Measurements from ENCODE around the gene STAC.
A peak's percentile ranks its signal among the peaks of the same experiment; 100 is the strongest.

STAC gene

GRCh38 chr3:36380221-36381031 lies at the start of gene STAC:
Gene STAC (plus strand): TSS chr3:36380504. CDS start chr3:36380644, 140 bp downstream.
- DNase-seq (ENCODE audit: low spot score) = no peak

GRCh38 chr3:36332139-36332538 lies 48.2 kb upstream of the STAC start:
- DNase-seq (ENCODE audit: low spot score) = no peak

GRCh38 chr3:36362216-36362615 lies 18.1 kb upstream of the STAC start:
- no peak for DNase-seq (ENCODE audit: low spot score)

GRCh38 chr3:36362973-36363372 lies 17.3 kb upstream of the STAC start:
- no peak for DNase-seq (ENCODE audit: low spot score)

GRCh38 chr3:36364260-36364659 lies 16.0 kb upstream of the STAC start:
- DNase-seq (ENCODE audit: low spot score) = no peak

- DNase-seq (ENCODE audit: low spot score) = no peak
Observed at GRCh38 chr3:36365829-36366228, 14.5 kb upstream of the STAC start.

- DNase-seq (ENCODE audit: low spot score) = no peak
Observed at GRCh38 chr3:36366308-36366707, 14.0 kb upstream of the STAC start.

GRCh38 chr3:36367912-36368573 lies 12.3 kb upstream of the STAC start:
- DNase-seq (ENCODE audit: low spot score) = no peak

GRCh38 chr3:36372534-36372935 lies 7.8 kb upstream of the STAC start:
- DNase-seq (ENCODE audit: low spot score) = no peak

- DNase-seq (ENCODE audit: low spot score) = no peak
Observed at GRCh38 chr3:36373084-36373483, 7.2 kb upstream of the STAC start.

GRCh38 chr3:36373666-36374065 lies 6.6 kb upstream of the STAC start:
- DNase-seq (ENCODE audit: low spot score) = no peak

- DNase-seq (ENCODE audit: low spot score) = no peak
Observed at GRCh38 chr3:36379872-36380220, 458 bp upstream of the STAC start.

- DNase-seq (ENCODE audit: low spot score) = peak; percentile 17
Observed at GRCh38 chr3:36381311-36381956, 1.1 kb downstream of the STAC start.

GRCh38 chr3:36393563-36393962 lies 13.3 kb downstream of the STAC start:
- no peak for DNase-seq (ENCODE audit: low spot score)

GRCh38 chr3:36394176-36394575 lies 13.9 kb downstream of the STAC start:
- no peak for DNase-seq (ENCODE audit: low spot score)

GRCh38 chr3:36397841-36398240 lies 17.5 kb downstream of the STAC start:
- DNase-seq (ENCODE audit: low spot score) = no peak

GRCh38 chr3:36399933-36400332 lies 19.6 kb downstream of the STAC start:
- no peak for DNase-seq (ENCODE audit: low spot score)

GRCh38 chr3:36401056-36401455 lies 20.8 kb downstream of the STAC start:
- DNase-seq (ENCODE audit: low spot score) = no peak

- no peak for DNase-seq (ENCODE audit: low spot score)
Observed at GRCh38 chr3:36403661-36404060, 23.4 kb downstream of the STAC start.

GRCh38 chr3:36405190-36405589 lies 24.9 kb downstream of the STAC start:
- no peak for DNase-seq (ENCODE audit: low spot score)

GRCh38 chr3:36408146-36408545 lies 27.8 kb downstream of the STAC start:
- DNase-seq (ENCODE audit: low spot score) = no peak

- DNase-seq (ENCODE audit: low spot score) = no peak
Observed at GRCh38 chr3:36409862-36410261, 29.6 kb downstream of the STAC start.

GRCh38 chr3:36411587-36411986 lies 31.3 kb downstream of the STAC start:
- DNase-seq (ENCODE audit: low spot score) = no peak

Data from Ammon's horn (tissue), 1 donor.